Measurements from ENCODE around the gene RIPOR1. TPM values are rescaled to one million over a fixed set of nuclear protein-coding genes. Genes with fewer than 3 reads are reported as not detected.

Gene RIPOR1
- total RNA-seq, 1 experiment from 2014 or later: 59.0 TPM

- BruUV-seq (replicated peaks): no TSS peak
- no peak for DNase-seq
- Mint-ChIP-seq H3K4me3 (ENCODE audit: low read depth, unreplicated experiment) (no peak overlapping the region), H3K36me3 (ENCODE audit: insufficient read depth, unreplicated experiment) (peaks cover 39% of the 10 kb centered on the region), H3K9me3 (ENCODE audit: low read depth, unreplicated experiment) (no peaks in the 10 kb centered on the region), H3K27ac (ENCODE audit: unreplicated experiment) (no peak overlapping the region), H3K4me1 (ENCODE audit: low read depth, unreplicated experiment) (peaks cover 7% of the 10 kb centered on the region), H3K27me3 (ENCODE audit: unreplicated experiment) (no peaks in the 10 kb centered on the region)
- intact Hi-C loops (cut with micrococcal nuclease; ENCODE audit: unreplicated experiment): loop anchor here (5.0 kb wide), 1 partner anchor 117 kb away; the partner anchor contains the start of genes C16orf86 and ENKD1
- no peak for TF ChIP-seq CTCF (IDR thresholded peaks at IDR 0.05; ENCODE audit: unreplicated experiment)
- CTCF ChIA-PET: no interaction called here
These were observed 21.3 kb downstream of the RIPOR1 start for GRCh38 chr16:67549936-67550335.

- Mint-ChIP-seq H3K4me1 (ENCODE audit: low read depth, unreplicated experiment) (peaks cover 17% of the 10 kb centered on the region), H3K27me3 (ENCODE audit: unreplicated experiment) (no peaks in the 10 kb centered on the region), H3K27ac (ENCODE audit: unreplicated experiment) (no peak overlapping the region), H3K4me3 (ENCODE audit: low read depth, unreplicated experiment) (no peak overlapping the region), H3K36me3 (ENCODE audit: insufficient read depth, unreplicated experiment) (peaks cover 38% of the 10 kb centered on the region), H3K9me3 (ENCODE audit: low read depth, unreplicated experiment) (no peaks in the 10 kb centered on the region)
- DNase-seq: no peak
- CTCF ChIA-PET: no interaction called here
- no peak for TF ChIP-seq CTCF (IDR thresholded peaks at IDR 0.05; ENCODE audit: unreplicated experiment)
- intact Hi-C loops (cut with micrococcal nuclease; ENCODE audit: unreplicated experiment): no loop called here
- no TSS peak for BruUV-seq (replicated peaks)
These were observed 22.5 kb downstream of the RIPOR1 start for GRCh38 chr16:67551091-67551490.

GRCh38 chr16:67551972-67552371, 23.3 kb downstream of the RIPOR1 start:
- H3K27ac Mint-ChIP-seq (ENCODE audit: unreplicated experiment): no peak overlapping the region
- BruUV-seq (replicated peaks): no TSS peak
- no peaks in the 10 kb centered on the region for H3K27me3 Mint-ChIP-seq (ENCODE audit: unreplicated experiment)
- no peak overlapping the region for H3K4me3 Mint-ChIP-seq (ENCODE audit: low read depth, unreplicated experiment)
- CTCF ChIA-PET: no interaction called here
- no peak for TF ChIP-seq CTCF (IDR thresholded peaks at IDR 0.05; ENCODE audit: unreplicated experiment)
- peaks cover 30% of the 10 kb centered on the region for H3K36me3 Mint-ChIP-seq (ENCODE audit: insufficient read depth, unreplicated experiment)
- intact Hi-C loops (cut with micrococcal nuclease; ENCODE audit: unreplicated experiment): no loop called here
- DNase-seq: no peak
- H3K9me3 Mint-ChIP-seq (ENCODE audit: low read depth, unreplicated experiment): no peaks in the 10 kb centered on the region
- H3K4me1 Mint-ChIP-seq (ENCODE audit: low read depth, unreplicated experiment): peaks cover 14% of the 10 kb centered on the region

- H3K27ac Mint-ChIP-seq (ENCODE audit: unreplicated experiment): no peak overlapping the region
These were observed 23.8 kb downstream of the RIPOR1 start for GRCh38 chr16:67552476-67552875.

More at GRCh38 chr16:67552476-67552875, 23.8 kb downstream of the RIPOR1 start:
- peaks cover 26% of the 10 kb centered on the region for H3K36me3 Mint-ChIP-seq (ENCODE audit: insufficient read depth, unreplicated experiment)
- intact Hi-C loops (cut with micrococcal nuclease; ENCODE audit: unreplicated experiment): no loop called here
- no peak for TF ChIP-seq CTCF (IDR thresholded peaks at IDR 0.05; ENCODE audit: unreplicated experiment)
- no peak overlapping the region for H3K4me3 Mint-ChIP-seq (ENCODE audit: low read depth, unreplicated experiment)
- peaks cover 12% of the 10 kb centered on the region for H3K4me1 Mint-ChIP-seq (ENCODE audit: low read depth, unreplicated experiment)
- H3K9me3 Mint-ChIP-seq (ENCODE audit: low read depth, unreplicated experiment): no peaks in the 10 kb centered on the region
- BruUV-seq (replicated peaks): no TSS peak
- CTCF ChIA-PET: no interaction called here
- H3K27me3 Mint-ChIP-seq (ENCODE audit: unreplicated experiment): no peaks in the 10 kb centered on the region
- DNase-seq: no peak

Measured in Calu3 (cell line).